Neural progenitor cell (in vitro differentiated cells): ENCODE results near the gene ARSB.

ENCODE experiments used
- EZH2phosphoT487 ChIP-seq: fragments of 200-600 bp; sonication (generic); IDR thresholded peaks from 2 replicates; pipeline ENCODE4 v1.6.1; 2017; ENCODE audit warnings: antibody characterized with exemption
- TF ChIP-seq, protein P1 (sequence below): fragments of 200-600 bp; sonication (generic); IDR thresholded peaks from 2 replicates; pipeline ENCODE4 v1.5.1; 2017; ENCODE audit warnings: antibody characterized with exemption, mild to moderate bottlenecking

DNA sequence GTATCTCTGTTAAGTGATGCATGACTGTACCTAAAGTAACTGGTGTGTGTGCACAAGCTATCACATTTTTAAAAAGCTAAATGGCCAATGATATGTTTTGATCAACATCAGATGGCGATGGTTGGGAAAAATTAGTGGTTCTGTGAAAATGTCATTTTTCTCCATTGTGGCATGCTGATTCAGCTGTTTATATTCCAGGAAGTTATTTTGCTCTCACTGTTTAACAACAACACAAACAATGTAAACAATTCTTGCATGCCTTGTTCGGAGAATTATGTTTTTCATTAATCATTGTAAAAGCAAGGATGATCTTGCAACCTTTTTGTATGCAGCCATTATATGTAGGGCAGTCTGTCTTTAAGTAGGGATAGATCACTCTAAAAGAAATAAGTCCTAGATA, 230.5 kb downstream of the ARSB start:
- TF ChIP-seq, protein P1, sequence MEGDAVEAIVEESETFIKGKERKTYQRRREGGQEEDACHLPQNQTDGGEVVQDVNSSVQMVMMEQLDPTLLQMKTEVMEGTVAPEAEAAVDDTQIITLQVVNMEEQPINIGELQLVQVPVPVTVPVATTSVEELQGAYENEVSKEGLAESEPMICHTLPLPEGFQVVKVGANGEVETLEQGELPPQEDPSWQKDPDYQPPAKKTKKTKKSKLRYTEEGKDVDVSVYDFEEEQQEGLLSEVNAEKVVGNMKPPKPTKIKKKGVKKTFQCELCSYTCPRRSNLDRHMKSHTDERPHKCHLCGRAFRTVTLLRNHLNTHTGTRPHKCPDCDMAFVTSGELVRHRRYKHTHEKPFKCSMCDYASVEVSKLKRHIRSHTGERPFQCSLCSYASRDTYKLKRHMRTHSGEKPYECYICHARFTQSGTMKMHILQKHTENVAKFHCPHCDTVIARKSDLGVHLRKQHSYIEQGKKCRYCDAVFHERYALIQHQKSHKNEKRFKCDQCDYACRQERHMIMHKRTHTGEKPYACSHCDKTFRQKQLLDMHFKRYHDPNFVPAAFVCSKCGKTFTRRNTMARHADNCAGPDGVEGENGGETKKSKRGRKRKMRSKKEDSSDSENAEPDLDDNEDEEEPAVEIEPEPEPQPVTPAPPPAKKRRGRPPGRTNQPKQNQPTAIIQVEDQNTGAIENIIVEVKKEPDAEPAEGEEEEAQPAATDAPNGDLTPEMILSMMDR, result no peak
- no peak for TF ChIP-seq EZH2phosphoT487
